K562 (cell line): Measurements from ENCODE around the gene USP10. TPM values are rescaled to one million over a fixed set of nuclear protein-coding genes. Genes with fewer than 3 reads are reported as not detected.

ENCODE experiments used
- ARID3A ChIP-seq: IDR thresholded peaks from 2 replicates; pipeline ENCODE4 v1.6.1; 2012; ENCODE audit warnings: low read depth, low read length, improper control_type of control experiment, borderline replicate concordance
- ATF3 ChIP-seq, 2 experiments: fragments of 450-650 bp in 1 of 2; sonication (generic) in 1 of 2; formaldehyde crosslinking in 1 of 2; IDR thresholded peaks in 1 of 2; conservative IDR thresholded peaks in 1 of 2; 2 replicates each; pipeline versions ENCODE4 v1.6.1 to v1.8.1; 2016 to 2023; ENCODE audit warnings: mild to moderate bottlenecking in 2 of 2, moderate library complexity in 2 of 2, inconsistent platforms in 1 of 2, missing genetic modification reagents in 1 of 2
- ESRRB ChIP-seq: fragments of 250-450 bp; sonication (Bioruptor Pico); IDR thresholded peaks from 2 replicates; pipeline ENCODE4 v1.5.0; 2020; ENCODE audit warnings: mild to moderate bottlenecking, moderate library complexity, borderline replicate concordance
- FOXJ2 ChIP-seq: fragments of 200-800 bp; sonication (Bioruptor generic); IDR thresholded peaks from 2 replicates; pipeline ENCODE4 v1.6.1; 2016; ENCODE audit warnings: missing genetic modification characterization, missing compliant biosample characterization
- FOXK1 ChIP-seq: sonication (generic); formaldehyde crosslinking; IDR thresholded peaks from 2 replicates; pipeline ENCODE4 v1.8.0; 2022; ENCODE audit warnings: missing genetic modification reagents, mild to moderate bottlenecking, borderline replicate concordance
- FUS ChIP-seq: fragments of 200-400 bp; formaldehyde crosslinking; optimal IDR thresholded peaks from 2 replicates; pipeline ENCODE3; 2017; ENCODE audit warnings: low read depth, low read length
- HNRNPK ChIP-seq: fragments of 200-400 bp; formaldehyde crosslinking; IDR thresholded peaks from one replicate; pipeline ENCODE4 v1.6.1; 2018; ENCODE audit warnings: mild to moderate bottlenecking, low read depth, low read length; ENCODE audit not compliant: poor library complexity, severe bottlenecking
- HNRNPL ChIP-seq: fragments of 200-400 bp; formaldehyde crosslinking; IDR thresholded peaks from 2 replicates; pipeline ENCODE4 v1.6.1; 2017; ENCODE audit warnings: low read depth, mild to moderate bottlenecking, low read length
- ID3 ChIP-seq, 2 experiments: fragments of 250-450 bp in 1 of 2; fragments of 450-650 bp in 1 of 2; sonication (Bioruptor Pico) in 1 of 2; IDR thresholded peaks; 2 replicates each; pipeline versions ENCODE4 v1.6.1 to v1.8.0; 2016 to 2021; ENCODE audit warnings: mild to moderate bottlenecking in 2 of 2, moderate library complexity in 2 of 2, missing compliant biosample characterization in 1 of 2, missing genetic modification characterization in 1 of 2
- JUN ChIP-seq, 2 experiments: sonication (generic) in 1 of 2; formaldehyde crosslinking in 1 of 2; IDR thresholded peaks; 2 replicates each; pipeline versions ENCODE4 v1.6.1 to v1.8.0; 2012 to 2022; ENCODE audit warnings: borderline replicate concordance in 2 of 2, mild to moderate bottlenecking in 2 of 2, improper control_type of control experiment in 1 of 2, low read depth in 1 of 2, low read length in 1 of 2, missing genetic modification reagents in 1 of 2
- OTX1 ChIP-seq: fragments of 450-650 bp; formaldehyde crosslinking; IDR thresholded peaks from 2 replicates; pipeline ENCODE4 v1.4.0; 2022; ENCODE audit warnings: mild to moderate bottlenecking
- PHB ChIP-seq: fragments of 250-450 bp; sonication (Bioruptor Pico); IDR thresholded peaks from 2 replicates; pipeline ENCODE4 v1.5.0; 2021
- PHF20 ChIP-seq: fragments of 450-650 bp; IDR thresholded peaks from 2 replicates; pipeline ENCODE4 v1.6.1; 2018; ENCODE audit not compliant: partially characterized antibody
- PRMT5 ChIP-seq: sonication (generic); formaldehyde crosslinking; IDR thresholded peaks from 2 replicates; pipeline ENCODE4 v1.5.0; 2020; ENCODE audit warnings: missing genetic modification reagents
- RBM25 ChIP-seq: fragments of 200-400 bp; formaldehyde crosslinking; IDR thresholded peaks from 2 replicates; pipeline ENCODE4 v1.6.1; 2018; ENCODE audit warnings: low read length, low read depth, moderate library complexity; ENCODE audit not compliant: severe bottlenecking
- SMAD2 ChIP-seq: fragments of 150-350 bp; IDR thresholded peaks from 2 replicates; pipeline ENCODE4 v1.6.1; 2014; ENCODE audit warnings: low read depth, mild to moderate bottlenecking, low read length
- TFAP4 ChIP-seq: sonication (generic); formaldehyde crosslinking; IDR thresholded peaks from 2 replicates; pipeline ENCODE4 v1.8.0; 2022; ENCODE audit warnings: missing genetic modification reagents, mild to moderate bottlenecking, moderate library complexity, borderline replicate concordance
- U2AF2 ChIP-seq: fragments of 200-400 bp; formaldehyde crosslinking; optimal IDR thresholded peaks from 2 replicates; pipeline ENCODE3; 2017; ENCODE audit warnings: low read depth, mild to moderate bottlenecking, low read length
- ZC3H11A ChIP-seq: IDR thresholded peaks from 2 replicates; pipeline ENCODE4 v1.6.1; 2012; ENCODE audit warnings: low read depth, low read length, improper control_type of control experiment
- ZNF384 ChIP-seq: IDR thresholded peaks from 2 replicates; pipeline ENCODE4 v1.6.1; 2012; ENCODE audit warnings: low read depth, low read length, improper control_type of control experiment
- ZNF75A ChIP-seq: fragments of 450-650 bp; formaldehyde crosslinking; IDR thresholded peaks from 2 replicates; pipeline ENCODE4 v1.4.0; 2020; ENCODE audit warnings: mild to moderate bottlenecking
- ZNF76 ChIP-seq: fragments of 250-450 bp; sonication (Bioruptor Pico); IDR thresholded peaks from 2 replicates; pipeline ENCODE4 v1.4.0; 2020; ENCODE audit warnings: mild to moderate bottlenecking, moderate library complexity, borderline replicate concordance
- ZSCAN29 ChIP-seq: fragments of 450-650 bp; IDR thresholded peaks from 2 replicates; pipeline ENCODE4 v1.6.1; 2017
- polyA plus RNA-seq, 8 experiments: library from polyadenylated mRNA; depleted of rRNA in 4 of 8; stranded (reverse) in 5 of 8; unstranded in 3 of 8; fragments of >200 nt; fragmentation: Nextera tagmentation in 2 of 8; fragmentation: Illumina TruSeq in 1 of 8; extraction: Ambion mirVana in 2 of 8; extraction: Trizol in 1 of 8; gene quantifications; 2 replicates each; pipeline versions ENCODE4 v1.2.1 to v1.2.3, GENCODE V29; 2011 to 2014; ENCODE audit warnings: inconsistent platforms in 1 of 8, missing spikeins in 1 of 8
- total RNA-seq, 7 experiments: library from RNA; depleted of rRNA in 6 of 7; stranded (reverse); fragments of >200 nt in 6 of 7; fragmentation: Illumina TruSeq in 2 of 7; extraction: Trizol in 2 of 7; gene quantifications; 2 replicates each; pipeline versions ENCODE4 v1.2.1 to v1.2.3, GENCODE V29; 2011 to 2021; ENCODE audit warnings: low replicate concordance in 1 of 7

USP10 gene
- total and polyA plus RNA-seq, 9 of the 15 experiments (the other 6 are each of a cell fraction or from before 2014, with no cell fraction given), result 61.7 to 197 (median 116) TPM

GRCh38 chr16:84738255-84739038 is 38.6 kb downstream of the USP10 start (continued):
- TF ChIP-seq PHB (CRISPR knock-in tag), result no peak
- TF ChIP-seq ZC3H11A, result no peak
- 0 out of 2 replicates have a peak, but pooled peaks have one; percentile 17 for TF ChIP-seq ARID3A
- no peak for TF ChIP-seq ZNF75A (CRISPR knock-in tag)
- TF ChIP-seq JUN (IDR thresholded peaks at IDR 0.05; ENCODE audit: borderline replicate concordance, low read depth, low read length), result no peak
- TF ChIP-seq JUN (CRISPR knock-in tag; IDR thresholded peaks at IDR 0.05; ENCODE audit: borderline replicate concordance), result no peak
- TF ChIP-seq SMAD2, result no peak
- no peak for TF ChIP-seq PRMT5
- no peak for TF ChIP-seq HNRNPK
- TF ChIP-seq ID3 (CRISPR knock-in tag; IDR thresholded peaks at IDR 0.05), result no peak
- 0 out of 2 replicates have a peak, but pooled peaks have one; percentile 15 for TF ChIP-seq ID3 (tag; IDR thresholded peaks at IDR 0.05)
- TF ChIP-seq ESRRB (CRISPR knock-in tag), result no peak
- no peak for TF ChIP-seq ATF3 (IDR thresholded peaks at IDR 0.05)
- no peak for TF ChIP-seq ATF3 (CRISPR knock-in tag; conservative IDR thresholded peaks at IDR 0.05)
- peak; percentile 40; the same call in 1 of the 2 replicates for TF ChIP-seq FOXK1
- no peak for TF ChIP-seq ZSCAN29
- no peak for TF ChIP-seq PHF20
- TF ChIP-seq RBM25, result no peak
- no peak for TF ChIP-seq OTX1 (CRISPR knock-in tag)
- no peak for TF ChIP-seq ZNF76 (CRISPR knock-in tag)
- no peak for TF ChIP-seq FOXJ2
- no peak for TF ChIP-seq U2AF2
- 0 out of 2 replicates have a peak, but pooled peaks have one; percentile 33 for TF ChIP-seq HNRNPL
- TF ChIP-seq ZNF384, result no peak
- peak; percentile 65; the same call in 1 of the 2 replicates for TF ChIP-seq TFAP4 (CRISPR knock-in tag)
- TF ChIP-seq FUS, result no peak
